ENCODE data around the gene WBP4. TPM values are rescaled to one million over a fixed set of nuclear protein-coding genes. Genes with fewer than 3 reads are reported as not detected.

WBP4 gene
- total and polyA plus RNA-seq, 9 of the 15 experiments (the other 6 are each of a cell fraction or from before 2014, with no cell fraction given): 5.5 to 12.2 (median 7.9) TPM

DNA sequence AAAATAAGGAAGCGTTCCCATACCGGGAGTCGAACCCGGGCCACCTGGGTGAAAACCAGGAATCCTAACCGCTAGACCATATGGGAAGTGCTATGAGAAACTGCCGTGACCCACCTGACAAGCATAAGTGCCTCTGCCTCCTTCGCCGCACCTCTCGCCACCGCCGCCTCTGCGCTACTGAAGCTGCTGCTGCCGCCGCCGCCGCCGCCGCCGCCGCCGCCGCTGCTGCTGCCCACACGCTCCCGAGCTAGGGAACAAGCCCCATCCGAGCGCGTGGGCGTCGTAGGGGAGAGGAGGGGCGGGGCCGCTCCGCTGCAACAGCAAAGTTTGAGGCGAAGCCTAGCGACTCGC, 610 bp upstream of the WBP4 start (continued):
- TF ChIP-seq, protein P1, sequence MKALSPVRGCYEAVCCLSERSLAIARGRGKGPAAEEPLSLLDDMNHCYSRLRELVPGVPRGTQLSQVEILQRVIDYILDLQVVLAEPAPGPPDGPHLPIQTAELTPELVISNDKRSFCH (CRISPR knock-in tag; IDR thresholded peaks at IDR 0.05): no peak
- TF ChIP-seq, protein P1 (tag; IDR thresholded peaks at IDR 0.05): no peak
- TF ChIP-seq BMI1 (IDR thresholded peaks at IDR 0.05; ENCODE audit: low read length) (no peak), THAP12 (CRISPR knock-in tag; IDR thresholded peaks at IDR 0.05) (no peak), ZNF395 (CRISPR knock-in tag; IDR thresholded peaks at IDR 0.05) (no peak), RBFOX2 (IDR thresholded peaks at IDR 0.05; ENCODE audit: low read depth, low read length) (peak; percentile 63), TCF7L2 (IDR thresholded peaks at IDR 0.05; ENCODE audit: low read depth, low read length) (no peak), MITF (IDR thresholded peaks at IDR 0.05) (no peak), ADNP (tag; IDR thresholded peaks at IDR 0.05) (no peak), PRPF4 (IDR thresholded peaks at IDR 0.05; ENCODE audit: insufficient read depth, low read depth, low read length, poor library complexity, severe bottlenecking) (no peak), CTCF (IDR thresholded peaks at IDR 0.05 in 2 of 3, conservative IDR thresholded peaks at IDR 0.05 in 1 of 3; ENCODE audit: insufficient read depth in 2 of 3, low read depth in 1 of 3, low read length in 3 of 3) (0 out of 6 replicates have a peak, but pooled peaks of 1 of the 3 experiments have one; percentile 0), PHF21A (IDR thresholded peaks at IDR 0.05; ENCODE audit: borderline replicate concordance, low read depth) (no peak), TCFL5 (CRISPR knock-in tag; conservative IDR thresholded peaks at IDR 0.05) (no peak), BHLHE40 (IDR thresholded peaks at IDR 0.05; ENCODE audit: low read length) (no peak), ZNF41 (CRISPR knock-in tag; conservative IDR thresholded peaks at IDR 0.05) (no peak), BACH1 (tag; IDR thresholded peaks at IDR 0.05) (no peak), ZNF121 (CRISPR knock-in tag; conservative IDR thresholded peaks at IDR 0.05) (no peak)
- TF ChIP-seq, protein P2, sequence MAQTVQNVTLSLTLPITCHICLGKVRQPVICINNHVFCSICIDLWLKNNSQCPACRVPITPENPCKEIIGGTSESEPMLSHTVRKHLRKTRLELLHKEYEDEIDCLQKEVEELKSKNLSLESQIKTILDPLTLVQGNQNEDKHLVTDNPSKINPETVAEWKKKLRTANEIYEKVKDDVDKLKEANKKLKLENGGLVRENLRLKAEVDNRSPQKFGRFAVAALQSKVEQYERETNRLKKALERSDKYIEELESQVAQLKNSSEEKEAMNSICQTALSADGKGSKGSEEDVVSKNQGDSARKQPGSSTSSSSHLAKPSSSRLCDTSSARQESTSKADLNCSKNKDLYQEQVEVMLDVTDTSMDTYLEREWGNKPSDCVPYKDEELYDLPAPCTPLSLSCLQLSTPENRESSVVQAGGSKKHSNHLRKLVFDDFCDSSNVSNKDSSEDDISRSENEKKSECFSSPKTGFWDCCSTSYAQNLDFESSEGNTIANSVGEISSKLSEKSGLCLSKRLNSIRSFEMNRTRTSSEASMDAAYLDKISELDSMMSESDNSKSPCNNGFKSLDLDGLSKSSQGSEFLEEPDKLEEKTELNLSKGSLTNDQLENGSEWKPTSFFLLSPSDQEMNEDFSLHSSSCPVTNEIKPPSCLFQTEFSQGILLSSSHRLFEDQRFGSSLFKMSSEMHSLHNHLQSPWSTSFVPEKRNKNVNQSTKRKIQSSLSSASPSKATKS (CRISPR knock-in tag; IDR thresholded peaks at IDR 0.05): no peak
- TF ChIP-seq, protein P3, sequence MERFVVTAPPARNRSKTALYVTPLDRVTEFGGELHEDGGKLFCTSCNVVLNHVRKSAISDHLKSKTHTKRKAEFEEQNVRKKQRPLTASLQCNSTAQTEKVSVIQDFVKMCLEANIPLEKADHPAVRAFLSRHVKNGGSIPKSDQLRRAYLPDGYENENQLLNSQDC (CRISPR knock-in tag; IDR thresholded peaks at IDR 0.05): peak; percentile 60; the same call in 1 of the 2 replicates

All from K562 (cell line).